HG02623 (cell line): ENCODE measurements around the gene MAGEB4.
A peak's percentile ranks its signal among the peaks of the same experiment; 100 is the strongest.
"Not testable (repeated sequence)": the region's sequence is repeated elsewhere in the genome, so short reads cannot be mapped to it uniquely, and the experiment has no call there.

Experiments
- ATAC-seq: cut with Tn5 transposase; IDR thresholded peaks from one replicate; pipeline ENCODE4 v1.9.1; 2021; ENCODE audit warnings: moderate library complexity; ENCODE audit not compliant: unreplicated experiment

Gene MAGEB4

GRCh38 chrX:30241724-30242415 is at the start of gene MAGEB4:
Gene MAGEB4 (plus strand): TSS chrX:30242000. CDS start chrX:30242136, 136 bp downstream.
- ATAC-seq, result no peak

- ATAC-seq, result not testable (repeated sequence)
Observed at GRCh38 chrX:30193910-30194309, 47.9 kb upstream of the MAGEB4 start.

GRCh38 chrX:30196322-30196721 is 45.5 kb upstream of the MAGEB4 start:
- ATAC-seq, result peak; percentile 41

GRCh38 chrX:30212172-30212571 is 29.6 kb upstream of the MAGEB4 start:
- ATAC-seq, result no peak

- ATAC-seq, result no peak
Observed at GRCh38 chrX:30215357-30215843, 26.4 kb upstream of the MAGEB4 start, which contains the start of gene MAGEB2. Gene MAGEB2 (plus strand): TSS chrX:30215563. CDS start chrX:30218581, 3,018 bp downstream.

GRCh38 chrX:30217465-30217864 is 24.3 kb upstream of the MAGEB4 start:
- no peak for ATAC-seq

- no peak for ATAC-seq
Observed at GRCh38 chrX:30219372-30219771, 22.4 kb upstream of the MAGEB4 start.

- no peak for ATAC-seq
Observed at GRCh38 chrX:30220661-30221060, 21.1 kb upstream of the MAGEB4 start.

- ATAC-seq, result no peak
Observed at GRCh38 chrX:30224536-30224935, 17.3 kb upstream of the MAGEB4 start.

- no peak for ATAC-seq
Observed at GRCh38 chrX:30228526-30228925, 13.3 kb upstream of the MAGEB4 start.

- ATAC-seq, result no peak
Observed at GRCh38 chrX:30230395-30230794, 11.4 kb upstream of the MAGEB4 start, which contains the start of gene MAGEB3. Gene MAGEB3 (plus strand): TSS chrX:30230657. CDS start chrX:30235925, 5,268 bp downstream.

GRCh38 chrX:30246769-30247489 is 5.1 kb downstream of the MAGEB4 start, which contains the start of gene MAGEB1:
Gene MAGEB1 (plus strand): TSS chrX:30247146. CDS start chrX:30250494, 3,348 bp downstream.
- ATAC-seq, result no peak

GRCh38 chrX:30248854-30249253 is 7.1 kb downstream of the MAGEB4 start:
- peak; percentile 76 for ATAC-seq

GRCh38 chrX:30253257-30253656 is 11.5 kb downstream of the MAGEB4 start:
- peak; percentile 65 for ATAC-seq

- no peak for ATAC-seq
Observed at GRCh38 chrX:30259927-30260326, 18.1 kb downstream of the MAGEB4 start.

GRCh38 chrX:30261012-30261411 is 19.2 kb downstream of the MAGEB4 start:
- no peak for ATAC-seq

GRCh38 chrX:30262763-30263162 is 21.0 kb downstream of the MAGEB4 start:
- no peak for ATAC-seq

GRCh38 chrX:30270639-30271038 is 28.8 kb downstream of the MAGEB4 start:
- no peak for ATAC-seq

- ATAC-seq, result no peak
Observed at GRCh38 chrX:30275498-30275897, 33.7 kb downstream of the MAGEB4 start.

GRCh38 chrX:30278365-30278764 is 36.6 kb downstream of the MAGEB4 start:
- ATAC-seq, result no peak

GRCh38 chrX:30280428-30280827 is 38.6 kb downstream of the MAGEB4 start:
- no peak for ATAC-seq

GRCh38 chrX:30282527-30282926 is 40.7 kb downstream of the MAGEB4 start:
- ATAC-seq, result no peak
